Measurements from ENCODE around the gene GMDS. TPM values are rescaled to one million over a fixed set of nuclear protein-coding genes. Genes with fewer than 3 reads are reported as not detected.

Gene GMDS
- total RNA-seq, 2 experiments from 2014 or later, result 30.3 to 38.5 TPM

GRCh38 chr6:1780251-1780867 lies 465.0 kb downstream of the GMDS start:
- DNase-seq (no peak), ATAC-seq (no peak)
- Mint-ChIP-seq H3K27ac (no peak overlapping the region), H3K27me3 (ENCODE audit: low read depth) (no peaks in the 10 kb centered on the region), H3K36me3 (ENCODE audit: low read depth) (no peaks in the 10 kb centered on the region), H3K4me3 (no peak overlapping the region), H3K4me1 (ENCODE audit: low read depth) (peaks cover 16% of the 10 kb centered on the region), H3K9me3 (ENCODE audit: insufficient read depth) (no peaks in the 10 kb centered on the region)
- POLR2A ChIA-PET, result no interaction called here
- CTCF ChIA-PET, result no interaction called here

GRCh38 chr6:1778686-1779235 lies 466.6 kb downstream of the GMDS start:
- H3K9me3 Mint-ChIP-seq (ENCODE audit: insufficient read depth), result no peaks in the 10 kb centered on the region
- no peak overlapping the region for H3K4me3 Mint-ChIP-seq
- no peaks in the 10 kb centered on the region for H3K27me3 Mint-ChIP-seq (ENCODE audit: low read depth)
- peaks cover 23% of the 10 kb centered on the region for H3K4me1 Mint-ChIP-seq (ENCODE audit: low read depth)
- POLR2A ChIA-PET, result interaction anchor here (0.6 kb wide), 1 partner anchor 146 kb away, joined by 3 read pairs; no protein-coding TSS in a partner anchor
- H3K36me3 Mint-ChIP-seq (ENCODE audit: low read depth), result no peaks in the 10 kb centered on the region
- no peak for DNase-seq
- H3K27ac Mint-ChIP-seq, result no peak overlapping the region
- CTCF ChIA-PET, result no interaction called here
- no peak for ATAC-seq

- ChIA-PET POLR2A (interaction anchor here (0.6 kb wide), 1 partner anchor 145 kb away, joined by 3 read pairs; no protein-coding TSS in a partner anchor), CTCF (no interaction called here)
- ATAC-seq (no peak), DNase-seq (no peak)
- H3K4me3 Mint-ChIP-seq, result no peak overlapping the region
- peaks cover 29% of the 10 kb centered on the region for H3K4me1 Mint-ChIP-seq (ENCODE audit: low read depth)
- peaks cover 3% of the 10 kb centered on the region for H3K36me3 Mint-ChIP-seq (ENCODE audit: low read depth)
- no peaks in the 10 kb centered on the region for H3K9me3 Mint-ChIP-seq (ENCODE audit: insufficient read depth)
- no peaks in the 10 kb centered on the region for H3K27me3 Mint-ChIP-seq (ENCODE audit: low read depth)
- no peak overlapping the region for H3K27ac Mint-ChIP-seq
These were observed 467.3 kb downstream of the GMDS start for GRCh38 chr6:1777921-1778685.

- CTCF ChIA-PET, result no interaction called here
- H3K27me3 Mint-ChIP-seq (ENCODE audit: low read depth), result peaks cover 5% of the 10 kb centered on the region
- POLR2A ChIA-PET, result no interaction called here
- H3K4me1 Mint-ChIP-seq (ENCODE audit: low read depth), result peaks cover 49% of the 10 kb centered on the region
- no peaks in the 10 kb centered on the region for H3K9me3 Mint-ChIP-seq (ENCODE audit: insufficient read depth)
- no peak for ATAC-seq
- H3K27ac Mint-ChIP-seq, result no peak overlapping the region
- DNase-seq, result no peak
- H3K36me3 Mint-ChIP-seq (ENCODE audit: low read depth), result peaks cover 3% of the 10 kb centered on the region
- no peak overlapping the region for H3K4me3 Mint-ChIP-seq
These were observed 470.0 kb downstream of the GMDS start for GRCh38 chr6:1775441-1775840.

GRCh38 chr6:1774226-1774915 lies 471.0 kb downstream of the GMDS start:
- peaks cover 51% of the 10 kb centered on the region for H3K4me1 Mint-ChIP-seq (ENCODE audit: low read depth)
- no peak for ATAC-seq
- no peak for DNase-seq
- ChIA-PET CTCF (interaction anchor here (0.8 to 1.1 kb wide), 2 partner anchors 16 to 18 kb away, joined by 3 read pairs; no protein-coding TSS in a partner anchor), POLR2A (no interaction called here)
- H3K4me3 Mint-ChIP-seq, result no peak overlapping the region
- peaks cover 3% of the 10 kb centered on the region for H3K36me3 Mint-ChIP-seq (ENCODE audit: low read depth)
- no peak overlapping the region for H3K27ac Mint-ChIP-seq
- no peaks in the 10 kb centered on the region for H3K9me3 Mint-ChIP-seq (ENCODE audit: insufficient read depth)
- H3K27me3 Mint-ChIP-seq (ENCODE audit: low read depth), result peaks cover 5% of the 10 kb centered on the region

- ChIA-PET CTCF (interaction anchor here (0.8 kb wide), 1 partner anchor 16 kb away, joined by 3 read pairs; no protein-coding TSS in a partner anchor), POLR2A (no interaction called here)
- H3K4me3 Mint-ChIP-seq, result no peak overlapping the region
- H3K4me1 Mint-ChIP-seq (ENCODE audit: low read depth), result peaks cover 56% of the 10 kb centered on the region
- peaks cover 3% of the 10 kb centered on the region for H3K36me3 Mint-ChIP-seq (ENCODE audit: low read depth)
- no peak for DNase-seq
- ATAC-seq, result no peak
- H3K9me3 Mint-ChIP-seq (ENCODE audit: insufficient read depth), result no peaks in the 10 kb centered on the region
- H3K27ac Mint-ChIP-seq, result peak overlapping the region; percentile 8
- H3K27me3 Mint-ChIP-seq (ENCODE audit: low read depth), result peaks cover 5% of the 10 kb centered on the region
These were observed 471.7 kb downstream of the GMDS start for GRCh38 chr6:1773700-1774099.

GRCh38 chr6:1770968-1771723 lies 474.3 kb downstream of the GMDS start:
- peaks cover 58% of the 10 kb centered on the region for H3K4me1 Mint-ChIP-seq (ENCODE audit: low read depth)
- ChIA-PET CTCF (interaction anchor here (1.2 to 1.7 kb wide), 2 partner anchors 14 to 26 kb away, joined by 4 to 5 read pairs; no protein-coding TSS in a partner anchor), POLR2A (interaction anchor here (1.1 kb wide), 1 partner anchor 11 kb away, joined by 3 read pairs; no protein-coding TSS in a partner anchor)
- peak overlapping the region; percentile 61 for H3K4me3 Mint-ChIP-seq
- DNase-seq, result peak; percentile 28
- H3K27me3 Mint-ChIP-seq (ENCODE audit: low read depth), result peaks cover 5% of the 10 kb centered on the region
- H3K36me3 Mint-ChIP-seq (ENCODE audit: low read depth), result peaks cover 3% of the 10 kb centered on the region
- no peak for ATAC-seq
- H3K27ac Mint-ChIP-seq, result peak overlapping the region; percentile 36
- H3K9me3 Mint-ChIP-seq (ENCODE audit: insufficient read depth), result no peaks in the 10 kb centered on the region

GRCh38 chr6:1770435-1770843 lies 475.0 kb downstream of the GMDS start:
- H3K36me3 Mint-ChIP-seq (ENCODE audit: low read depth), result peaks cover 3% of the 10 kb centered on the region
- peak overlapping the region; percentile 61 for H3K4me3 Mint-ChIP-seq
- DNase-seq (peak; percentile 77), ATAC-seq (peak; percentile 94)
- H3K27ac Mint-ChIP-seq, result peak overlapping the region; percentile 83
- peaks cover 58% of the 10 kb centered on the region for H3K4me1 Mint-ChIP-seq (ENCODE audit: low read depth)
- peaks cover 7% of the 10 kb centered on the region for H3K27me3 Mint-ChIP-seq (ENCODE audit: low read depth)
- CTCF ChIA-PET, result interaction anchor here (1.2 to 1.7 kb wide), 2 partner anchors 14 to 27 kb away, joined by 4 to 5 read pairs; no protein-coding TSS in a partner anchor
- no peaks in the 10 kb centered on the region for H3K9me3 Mint-ChIP-seq (ENCODE audit: insufficient read depth)
- POLR2A ChIA-PET, result no interaction called here

GRCh38 chr6:1767481-1768246 lies 477.7 kb downstream of the GMDS start:
- ChIA-PET POLR2A (no interaction called here), CTCF (no interaction called here)
- Mint-ChIP-seq H3K4me1 (ENCODE audit: low read depth) (peaks cover 41% of the 10 kb centered on the region), H3K27ac (no peak overlapping the region), H3K4me3 (no peak overlapping the region), H3K27me3 (ENCODE audit: low read depth) (peaks cover 6% of the 10 kb centered on the region), H3K9me3 (ENCODE audit: insufficient read depth) (no peaks in the 10 kb centered on the region), H3K36me3 (ENCODE audit: low read depth) (peaks cover 2% of the 10 kb centered on the region)
- ATAC-seq (no peak), DNase-seq (no peak)

GRCh38 chr6:1766654-1767053 lies 478.8 kb downstream of the GMDS start:
- DNase-seq (no peak), ATAC-seq (no peak)
- H3K36me3 Mint-ChIP-seq (ENCODE audit: low read depth), result peaks cover 2% of the 10 kb centered on the region
- no peak overlapping the region for H3K27ac Mint-ChIP-seq
- CTCF ChIA-PET, result no interaction called here
- no peak overlapping the region for H3K4me3 Mint-ChIP-seq
- peaks cover 2% of the 10 kb centered on the region for H3K27me3 Mint-ChIP-seq (ENCODE audit: low read depth)
- H3K9me3 Mint-ChIP-seq (ENCODE audit: insufficient read depth), result no peaks in the 10 kb centered on the region
- H3K4me1 Mint-ChIP-seq (ENCODE audit: low read depth), result peaks cover 33% of the 10 kb centered on the region
- POLR2A ChIA-PET, result no interaction called here

Measured in activated CD8-positive, alpha-beta T cell treated with anti-CD3 and anti-CD28 coated beads, Interleukin-2, amount 10 ng/mL, durations not matched to agents 7 days and 5 days (primary cell).